ENCODE measurements around the gene ADAM12. TPM values are rescaled to one million over a fixed set of nuclear protein-coding genes. Genes with fewer than 3 reads are reported as not detected.

The ADAM12 gene
- total and polyA plus RNA-seq, 2 donors (not counting 1 experiment from before 2014, with no cell fraction given): 21.0 to 56.9 TPM

DNA sequence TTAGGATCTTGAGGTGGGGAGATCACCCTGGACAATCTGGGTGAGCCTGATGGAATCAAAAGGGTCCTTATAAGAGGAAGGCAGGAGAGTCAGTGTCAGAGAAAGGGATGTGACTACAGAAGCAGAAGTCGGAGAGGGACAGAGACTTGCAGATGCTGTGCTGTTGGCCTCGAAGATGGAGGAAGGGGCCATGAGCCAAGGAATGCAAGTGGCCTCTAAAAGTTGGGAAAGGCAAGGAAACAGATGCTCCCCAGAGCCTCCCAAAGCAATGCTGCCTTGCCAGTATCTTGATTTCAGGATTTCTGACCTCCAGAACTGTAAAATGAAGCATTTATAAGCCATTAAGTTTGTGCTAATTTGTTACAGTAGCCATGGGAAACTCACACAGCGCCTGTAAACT, 326.8 kb downstream of the ADAM12 start:
- H3K27ac ChIP-seq (ENCODE audit: insufficient read depth, low read length): no peak overlapping the region
- H3K4me3 ChIP-seq (replicated peaks in 1 of 4; ENCODE audit: control extremely low read depth in 1 of 4, insufficient read depth in 1 of 4, low read depth in 3 of 4, low read length in 4 of 4): no peak overlapping the region
- TF ChIP-seq, protein P1, sequence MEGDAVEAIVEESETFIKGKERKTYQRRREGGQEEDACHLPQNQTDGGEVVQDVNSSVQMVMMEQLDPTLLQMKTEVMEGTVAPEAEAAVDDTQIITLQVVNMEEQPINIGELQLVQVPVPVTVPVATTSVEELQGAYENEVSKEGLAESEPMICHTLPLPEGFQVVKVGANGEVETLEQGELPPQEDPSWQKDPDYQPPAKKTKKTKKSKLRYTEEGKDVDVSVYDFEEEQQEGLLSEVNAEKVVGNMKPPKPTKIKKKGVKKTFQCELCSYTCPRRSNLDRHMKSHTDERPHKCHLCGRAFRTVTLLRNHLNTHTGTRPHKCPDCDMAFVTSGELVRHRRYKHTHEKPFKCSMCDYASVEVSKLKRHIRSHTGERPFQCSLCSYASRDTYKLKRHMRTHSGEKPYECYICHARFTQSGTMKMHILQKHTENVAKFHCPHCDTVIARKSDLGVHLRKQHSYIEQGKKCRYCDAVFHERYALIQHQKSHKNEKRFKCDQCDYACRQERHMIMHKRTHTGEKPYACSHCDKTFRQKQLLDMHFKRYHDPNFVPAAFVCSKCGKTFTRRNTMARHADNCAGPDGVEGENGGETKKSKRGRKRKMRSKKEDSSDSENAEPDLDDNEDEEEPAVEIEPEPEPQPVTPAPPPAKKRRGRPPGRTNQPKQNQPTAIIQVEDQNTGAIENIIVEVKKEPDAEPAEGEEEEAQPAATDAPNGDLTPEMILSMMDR (conservative IDR thresholded peaks at IDR 0.05 in 1 of 2, IDR thresholded peaks at IDR 0.05 in 1 of 2; ENCODE audit: low read depth in 1 of 2, low read length in 2 of 2): no peak
- TF ChIP-seq EZH2 (IDR thresholded peaks at IDR 0.05; ENCODE audit: low read length, missing control alignments): no peak
- no peaks in the 10 kb centered on the region for H3K9me3 ChIP-seq (ENCODE audit: control insufficient read depth, insufficient read depth, low read depth, low read length)
- no peak overlapping the region for H2AFZ ChIP-seq (ENCODE audit: low read length)
- H3K4me2 ChIP-seq (ENCODE audit: extremely low read depth, insufficient read depth, low read length): no peak overlapping the region
- no peaks in the 10 kb centered on the region for H4K20me1 ChIP-seq (ENCODE audit: control insufficient read depth, extremely low read depth, insufficient read depth, low read length)
- H3K4me1 ChIP-seq (ENCODE audit: control insufficient read depth, extremely low read depth, insufficient read depth, low read length): peaks cover 33% of the 10 kb centered on the region
- DNase-seq (ENCODE audit: low read depth in 2 of 2): no peak
- H3K27me3 ChIP-seq (ENCODE audit: control insufficient read depth, insufficient read depth, low read length): no peaks in the 10 kb centered on the region
- no peaks in the 10 kb centered on the region for H3K79me2 ChIP-seq (ENCODE audit: control insufficient read depth, insufficient read depth, low read length)
- peaks cover 2% of the 10 kb centered on the region for H3K36me3 ChIP-seq (ENCODE audit: control insufficient read depth, insufficient read depth, low read length)
- H3K9ac ChIP-seq (ENCODE audit: insufficient read depth, low read length): no peak overlapping the region

DNA sequence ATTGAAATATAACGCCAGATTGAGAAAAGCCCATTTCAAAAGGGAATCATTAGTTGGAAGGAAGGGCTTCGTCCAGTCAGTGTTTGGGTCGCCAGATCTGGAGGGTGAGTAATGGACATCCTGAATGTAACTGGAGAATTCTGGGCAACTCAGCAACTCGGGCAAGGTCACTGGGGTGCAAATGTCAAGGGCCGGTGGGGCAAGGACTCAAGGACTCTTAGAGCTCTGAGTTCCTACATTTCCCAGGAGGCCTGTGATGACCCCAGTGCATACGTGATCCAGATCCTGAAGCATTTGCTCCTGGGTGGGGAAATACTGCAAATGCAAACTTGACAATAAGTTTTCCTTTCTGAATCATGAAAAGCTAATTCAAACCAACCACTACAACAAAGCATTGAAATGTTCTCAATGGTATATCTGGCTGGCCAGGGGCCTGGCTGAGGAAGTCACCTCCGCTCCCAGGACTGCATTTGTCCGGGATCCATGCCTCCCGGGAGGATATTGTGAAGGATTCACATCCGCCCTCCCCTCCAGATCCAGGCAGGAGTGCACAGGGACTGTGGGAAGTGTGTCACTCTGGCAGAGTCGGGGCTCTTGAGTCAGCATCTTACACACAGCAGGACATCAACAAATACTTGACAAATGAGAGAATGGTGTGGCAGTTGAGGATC, 327.9 kb downstream of the ADAM12 start:
- Histone ChIP-seq H3K4me2 (ENCODE audit: extremely low read depth, insufficient read depth, low read length) (peak overlapping the region; percentile 48), H3K79me2 (ENCODE audit: control insufficient read depth, insufficient read depth, low read length) (no peaks in the 10 kb centered on the region), H4K20me1 (ENCODE audit: control insufficient read depth, extremely low read depth, insufficient read depth, low read length) (no peaks in the 10 kb centered on the region), H3K36me3 (ENCODE audit: control insufficient read depth, insufficient read depth, low read length) (peaks cover 2% of the 10 kb centered on the region), H3K27me3 (ENCODE audit: control insufficient read depth, insufficient read depth, low read length) (no peaks in the 10 kb centered on the region), H3K27ac (ENCODE audit: insufficient read depth, low read length) (no peak overlapping the region), H3K9me3 (ENCODE audit: control insufficient read depth, insufficient read depth, low read depth, low read length) (no peaks in the 10 kb centered on the region), H3K4me1 (ENCODE audit: control insufficient read depth, extremely low read depth, insufficient read depth, low read length) (peaks cover 33% of the 10 kb centered on the region), H2AFZ (ENCODE audit: low read length) (no peak overlapping the region), H3K4me3 (replicated peaks in 1 of 4; ENCODE audit: control extremely low read depth in 1 of 4, insufficient read depth in 1 of 4, low read depth in 3 of 4, low read length in 4 of 4) (no peak overlapping the region), H3K9ac (ENCODE audit: insufficient read depth, low read length) (no peak overlapping the region)
- no peak for TF ChIP-seq EZH2 (IDR thresholded peaks at IDR 0.05; ENCODE audit: low read length, missing control alignments)
- TF ChIP-seq, protein P1 (conservative IDR thresholded peaks at IDR 0.05 in 1 of 2, IDR thresholded peaks at IDR 0.05 in 1 of 2; ENCODE audit: low read depth in 1 of 2, low read length in 2 of 2): no peak
- peak in 1 of 2 donors; percentile 86 for DNase-seq (ENCODE audit: low read depth in 2 of 2)

DNA sequence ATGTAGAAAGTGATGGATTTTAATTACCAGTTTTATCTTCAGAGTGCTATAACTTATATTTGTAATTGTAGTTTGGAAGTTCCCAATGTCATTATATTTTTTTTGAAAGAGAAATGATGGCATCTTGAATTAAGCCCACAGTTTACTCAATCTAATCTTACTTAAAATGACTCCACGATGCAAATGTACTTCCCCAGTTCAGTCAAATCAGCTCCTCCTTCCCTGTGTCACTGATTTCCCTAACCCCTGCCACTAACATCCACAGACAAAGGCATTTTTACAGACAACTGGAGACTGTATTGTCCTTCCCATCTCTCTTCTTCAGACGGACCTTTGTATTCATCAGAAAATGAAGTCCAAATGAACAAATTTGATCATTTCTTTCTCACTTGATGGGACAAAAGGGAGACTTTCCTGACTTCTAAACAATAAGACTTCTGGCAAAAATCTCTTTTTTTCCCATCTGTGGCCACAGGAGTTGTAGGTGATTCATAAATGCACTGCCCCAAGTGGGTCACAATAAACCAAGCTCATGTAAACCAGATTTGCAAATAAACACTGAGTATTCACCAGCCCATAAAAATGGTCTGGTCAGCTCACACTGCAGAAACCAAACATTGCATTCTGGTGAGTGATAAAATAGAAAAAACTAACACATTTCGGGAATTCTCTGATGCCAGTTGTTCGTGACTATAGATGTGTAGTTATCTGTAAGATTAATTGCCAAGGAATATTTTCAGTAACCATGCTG, 329.0 kb downstream of the ADAM12 start:
- Histone ChIP-seq H3K4me3 (replicated peaks in 1 of 4; ENCODE audit: control extremely low read depth in 1 of 4, insufficient read depth in 1 of 4, low read depth in 3 of 4, low read length in 4 of 4) (no peak overlapping the region), H4K20me1 (ENCODE audit: control insufficient read depth, extremely low read depth, insufficient read depth, low read length) (no peaks in the 10 kb centered on the region), H3K4me1 (ENCODE audit: control insufficient read depth, extremely low read depth, insufficient read depth, low read length) (peaks cover 33% of the 10 kb centered on the region), H3K27me3 (ENCODE audit: control insufficient read depth, insufficient read depth, low read length) (no peaks in the 10 kb centered on the region), H2AFZ (ENCODE audit: low read length) (no peak overlapping the region), H3K79me2 (ENCODE audit: control insufficient read depth, insufficient read depth, low read length) (no peaks in the 10 kb centered on the region), H3K9me3 (ENCODE audit: control insufficient read depth, insufficient read depth, low read depth, low read length) (no peaks in the 10 kb centered on the region), H3K4me2 (ENCODE audit: extremely low read depth, insufficient read depth, low read length) (no peak overlapping the region), H3K9ac (ENCODE audit: insufficient read depth, low read length) (no peak overlapping the region), H3K27ac (ENCODE audit: insufficient read depth, low read length) (no peak overlapping the region), H3K36me3 (ENCODE audit: control insufficient read depth, insufficient read depth, low read length) (no peaks in the 10 kb centered on the region)
- TF ChIP-seq, protein P1 (conservative IDR thresholded peaks at IDR 0.05 in 1 of 2, IDR thresholded peaks at IDR 0.05 in 1 of 2; ENCODE audit: low read depth in 1 of 2, low read length in 2 of 2): no peak
- no peak for TF ChIP-seq EZH2 (IDR thresholded peaks at IDR 0.05; ENCODE audit: low read length, missing control alignments)
- DNase-seq (ENCODE audit: low read depth in 2 of 2): peak; percentile 48 to 90

Measured in fibroblast of lung (primary cell).